Prostate gland (tissue), 2 donors: Measurements from ENCODE around the gene IFI6.

Source experiments
- CTCF ChIP-seq, 4 experiments: fragments of 200-600 bp in 2 of 4; fragments of 450-650 bp in 2 of 4; sonication (generic) in 2 of 4; IDR thresholded peaks; 1 replicate in 3 of 4; 2 replicates in 1 of 4; pipeline ENCODE4 v1.5.1; 2016 to 2019; ENCODE audit warnings: antibody characterized with exemption in 4 of 4, mild to moderate bottlenecking in 2 of 4, moderate library complexity in 2 of 4
- POLR2A ChIP-seq: fragments of 450-650 bp; IDR thresholded peaks from one replicate; pipeline ENCODE4 v1.6.1; 2016; ENCODE audit warnings: antibody characterized with exemption, mild to moderate bottlenecking

GRCh38 chr1:27719286-27720251 is 47.6 kb upstream of the IFI6 start:
- no peak for TF ChIP-seq CTCF (IDR thresholded peaks at IDR 0.05)
- no peak for TF ChIP-seq POLR2A
